Smooth muscle cell (in vitro differentiated cells): ENCODE data around the gene IPO4. TPM values are rescaled to one million over a fixed set of nuclear protein-coding genes. Genes with fewer than 3 reads are reported as not detected.

ENCODE experiments used
- DNase-seq: peaks from one replicate; lab custom pipeline; 2025; ENCODE audit not compliant: unreplicated experiment; lab: John Stamatoyannopoulos, UW
- H2AFZ ChIP-seq: fragments of 200-600 bp; sonication (generic); 2 replicates; pipeline ENCODE4 v1.6.0; 2016; ENCODE audit warnings: antibody characterized with exemption, low read depth, mild to moderate bottlenecking
- H3F3A ChIP-seq: fragments of 200-600 bp; sonication (generic); 2 replicates; pipeline ENCODE4 v1.6.0; 2017; ENCODE audit warnings: antibody characterized with exemption, low read depth
- H3K27ac ChIP-seq: fragments of 200-600 bp; sonication (generic); 2 replicates; pipeline ENCODE4 v1.5.1; 2016; ENCODE audit warnings: low read depth, mild to moderate bottlenecking
- H3K27me3 ChIP-seq: fragments of 200-600 bp; sonication (generic); 2 replicates; pipeline ENCODE4 v1.6.1; 2016; ENCODE audit warnings: low read depth, mild to moderate bottlenecking
- H3K36me3 ChIP-seq: fragments of 200-600 bp; sonication (generic); 2 replicates; pipeline ENCODE4 v1.5.1; 2016; ENCODE audit warnings: low read depth
- H3K4me1 ChIP-seq: fragments of 200-600 bp; sonication (generic); 2 replicates; pipeline ENCODE4 v1.5.1; 2016; ENCODE audit warnings: low read depth
- H3K4me2 ChIP-seq: fragments of 200-600 bp; sonication (generic); 2 replicates; pipeline ENCODE4 v1.6.0; 2016; ENCODE audit warnings: mild to moderate bottlenecking
- H3K4me3 ChIP-seq: fragments of 200-600 bp; sonication (generic); 2 replicates; pipeline ENCODE4 v1.5.1; 2016; ENCODE audit warnings: mild to moderate bottlenecking
- H3K79me2 ChIP-seq: fragments of 200-600 bp; sonication (generic); 2 replicates; pipeline ENCODE4 v1.6.0; 2016; ENCODE audit warnings: low read depth, mild to moderate bottlenecking
- H3K9ac ChIP-seq: fragments of 200-600 bp; sonication (generic); 2 replicates; pipeline ENCODE4 v1.6.0; 2016; ENCODE audit warnings: low read depth
- H3K9me3 ChIP-seq: fragments of 200-600 bp; sonication (generic); replicated peaks from 2 replicates; pipeline ENCODE4 v1.5.1; 2016; ENCODE audit warnings: low read depth
- H4K20me1 ChIP-seq: fragments of 200-600 bp; sonication (generic); 2 replicates; pipeline ENCODE4 v1.6.0; 2016; ENCODE audit warnings: low read depth
- CTCF ChIP-seq: fragments of 200-600 bp; sonication (generic); IDR thresholded peaks from 2 replicates; pipeline ENCODE4 v1.5.1; 2017; ENCODE audit warnings: borderline replicate concordance, mild to moderate bottlenecking, antibody characterized with exemption; ENCODE audit not compliant: insufficient read depth, poor library complexity, severe bottlenecking
- WGBS: methylation state at CpG from one replicate; pipeline ENCODE4 v1.1.7; 2016; ENCODE audit warnings: low lambda C conversion rate; 5-methylcytosine and 5-hydroxymethylcytosine counted together
- microRNA-seq: library from miRNA; unstranded; fragments of <30 nt; microRNA quantifications from one replicate; pipeline ENCODE4, GENCODE V29; 2016; ENCODE audit warnings: borderline number of aligned reads
- polyA plus RNA-seq: library from polyadenylated mRNA; unstranded; fragments of >200 nt; fragmentation: Nextera tagmentation; extraction: Ambion mirVana; gene quantifications from 2 replicates; pipeline ENCODE4 v1.2.1, GENCODE V29; 2016
- small RNA-seq: library from RNA; depleted of rRNA; stranded (forward); fragments of <200 nt; gene quantifications from one replicate; pipeline ENCODE3, GENCODE V24; 2014
- total RNA-seq: library from RNA; depleted of rRNA; stranded (reverse); fragments of >200 nt; gene quantifications from 2 replicates; pipeline ENCODE4 v1.2.3, GENCODE V29; 2014

Gene IPO4
- total and polyA plus RNA-seq, 2 experiments from 2014 or later: 14.7 to 20.5 TPM

- H3K27me3 ChIP-seq: no peaks in the 10 kb centered on the region
- no peak overlapping the region for H3K9ac ChIP-seq
- H3K27ac ChIP-seq: no peak overlapping the region
- no peak overlapping the region for H2AFZ ChIP-seq
- no peak overlapping the region for H3K4me3 ChIP-seq
- H3F3A ChIP-seq: no peaks in the 10 kb centered on the region
- peaks cover 5% of the 10 kb centered on the region for H3K4me1 ChIP-seq
- no peaks in the 10 kb centered on the region for H3K79me2 ChIP-seq
- DNase-seq: no peak
- no peaks in the 10 kb centered on the region for H3K36me3 ChIP-seq
- TF ChIP-seq CTCF: no peak
- no peaks in the 10 kb centered on the region for H4K20me1 ChIP-seq
- no peaks in the 10 kb centered on the region for H3K9me3 ChIP-seq
- no peak overlapping the region for H3K4me2 ChIP-seq
- WGBS: 84% methylated on average over 7 of the region's 15 CpGs
These were observed 57.1 kb downstream of the IPO4 start for GRCh38 chr14:24131549-24131966.

GRCh38 chr14:24130717-24131548, 57.7 kb downstream of the IPO4 start:
- H3K4me3 ChIP-seq: no peak overlapping the region
- no peak for DNase-seq
- WGBS: 77% methylated on average over 5 of the region's 7 CpGs
- H3K36me3 ChIP-seq: no peaks in the 10 kb centered on the region
- peaks cover 4% of the 10 kb centered on the region for H3K4me1 ChIP-seq
- no peaks in the 10 kb centered on the region for H3F3A ChIP-seq
- no peaks in the 10 kb centered on the region for H3K79me2 ChIP-seq
- H2AFZ ChIP-seq: no peak overlapping the region
- H3K9me3 ChIP-seq: no peaks in the 10 kb centered on the region
- no peak overlapping the region for H3K9ac ChIP-seq
- no peak for TF ChIP-seq CTCF
- no peak overlapping the region for H3K4me2 ChIP-seq
- no peaks in the 10 kb centered on the region for H4K20me1 ChIP-seq
- no peak overlapping the region for H3K27ac ChIP-seq
- H3K27me3 ChIP-seq: no peaks in the 10 kb centered on the region

GRCh38 chr14:24130380-24130716, 58.3 kb downstream of the IPO4 start, which contains the start of gene FITM1:
Gene FITM1 (plus strand): TSS chr14:24130659. CDS start chr14:24131564, 905 bp downstream.
- Histone ChIP-seq H3K27me3 (no peaks in the 10 kb centered on the region), H3K79me2 (no peaks in the 10 kb centered on the region), H4K20me1 (no peaks in the 10 kb centered on the region), H2AFZ (no peak within 1 kb of the TSS), H3K4me3 (no peak within 1 kb of the TSS), H3K4me1 (peaks cover 2% of the 10 kb centered on the region), H3K27ac (no peak within 1 kb of the TSS), H3K9me3 (no peaks in the 10 kb centered on the region), H3K4me2 (no peak within 1 kb of the TSS), H3K36me3 (no peaks in the 10 kb centered on the region), H3F3A (no peaks in the 10 kb centered on the region), H3K9ac (no peak within 1 kb of the TSS)
- DNase-seq: no peak
- no peak for TF ChIP-seq CTCF
- 84% methylated on average over 5 of the region's 5 CpGs for WGBS

Small RNAs within 50 kb of the gene (microRNA-seq; reads per million reads assigned to microRNA genes)
- gene MIR7703: not detected

Small RNAs within 50 kb of the gene (small RNA-seq; reads per million reads assigned to genes)
- gene AL136295.4 (0.11 reads per million), gene CHMP4A (0.87 reads per million, percentile 27 among the genes with 10 or more reads in this experiment), gene IPO4 (0.42 reads per million, percentile 13 among the genes with 10 or more reads in this experiment), gene IRF9 (0.82 reads per million, percentile 26 among the genes with 10 or more reads in this experiment), gene MDP1 (not detected), gene RNA5SP383 (0.21 reads per million)

Other genes starting within 250 kb of the IPO4 start
Only the 30 nearest of the 34 such genes appear.
- gene DHRS4L2, start 199.9 kb downstream of the IPO4 start, total RNA-seq: 8.2 and 10.6 TPM in 2 replicates
- gene DHRS4L2, start 199.9 kb downstream of the IPO4 start, polyA plus RNA-seq: 21.5 and 26.0 TPM in 2 replicates
- gene CARMIL3, start 136.8 kb downstream of the IPO4 start, total RNA-seq: 0.04 TPM in 1 of 2 replicates, not detected in the other
- 0.11 TPM in 1 of 2 replicates, not detected in the other for gene CARMIL3, start 136.8 kb downstream of the IPO4 start, polyA plus RNA-seq
- gene CPNE6, start 117.3 kb downstream of the IPO4 start, total RNA-seq: not detected in 2 replicates
- gene CPNE6, start 117.3 kb downstream of the IPO4 start, polyA plus RNA-seq: not detected in 2 replicates
- gene PCK2, start 94.5 kb downstream of the IPO4 start, total RNA-seq: 21.5 and 25.6 TPM in 2 replicates
- 40.4 and 46.1 TPM in 2 replicates for gene PCK2, start 94.5 kb downstream of the IPO4 start, polyA plus RNA-seq
- gene DCAF11, start 74.0 kb downstream of the IPO4 start, total RNA-seq: 43.6 and 46.1 TPM in 2 replicates
- 31.8 and 39.3 TPM in 2 replicates for gene DCAF11, start 74.0 kb downstream of the IPO4 start, polyA plus RNA-seq
- 0.18 and 1.9 TPM in 2 replicates for gene NRL, start 73.9 kb downstream of the IPO4 start, total RNA-seq
- 1.3 and 2.6 TPM in 2 replicates for gene NRL, start 73.9 kb downstream of the IPO4 start, polyA plus RNA-seq
- 2.7 TPM in 1 of 2 replicates, not detected in the other for gene FITM1, start 58.2 kb downstream of the IPO4 start, total RNA-seq
- gene FITM1, start 58.2 kb downstream of the IPO4 start, polyA plus RNA-seq: 0.31 and 1.1 TPM in 2 replicates
- gene PSME1, start 52.6 kb downstream of the IPO4 start, total RNA-seq: 41.4 and 49.4 TPM in 2 replicates
- gene PSME1, start 52.6 kb downstream of the IPO4 start, polyA plus RNA-seq: 94.1 and 114 TPM in 2 replicates
- gene EMC9, start 47.2 kb downstream of the IPO4 start, total RNA-seq: 6.3 and 13.0 TPM in 2 replicates
- 11.9 and 16.9 TPM in 2 replicates for gene EMC9, start 47.2 kb downstream of the IPO4 start, polyA plus RNA-seq
- gene PSME2, start 42.2 kb downstream of the IPO4 start, total RNA-seq: 40.7 and 53.2 TPM in 2 replicates
- gene PSME2, start 42.2 kb downstream of the IPO4 start, polyA plus RNA-seq: 164 and 166 TPM in 2 replicates
- 39.3 and 74.8 TPM in 2 replicates for gene RNF31, start 41.3 kb downstream of the IPO4 start, total RNA-seq
- gene RNF31, start 41.3 kb downstream of the IPO4 start, polyA plus RNA-seq: 23.3 and 25.4 TPM in 2 replicates
- gene IRF9, start 27.6 kb downstream of the IPO4 start, total RNA-seq: 38.2 and 42.7 TPM in 2 replicates
- gene IRF9, start 27.6 kb downstream of the IPO4 start, polyA plus RNA-seq: 42.0 and 58.3 TPM in 2 replicates
- gene REC8, start 16.7 kb downstream of the IPO4 start, total RNA-seq: 5.7 and 9.3 TPM in 2 replicates
- 16.8 and 26.7 TPM in 2 replicates for gene REC8, start 16.7 kb downstream of the IPO4 start, polyA plus RNA-seq
- gene TM9SF1, start 6.6 kb upstream of the IPO4 start, total RNA-seq: 66.6 and 72.1 TPM in 2 replicates
- 86.5 and 95.8 TPM in 2 replicates for gene TM9SF1, start 6.6 kb upstream of the IPO4 start, polyA plus RNA-seq
- gene TSSK4, start 16.9 kb upstream of the IPO4 start, total RNA-seq: 0.85 TPM in 1 of 2 replicates, not detected in the other
- gene TSSK4, start 16.9 kb upstream of the IPO4 start, polyA plus RNA-seq: 0.89 and 1.3 TPM in 2 replicates
- 29.7 and 32.5 TPM in 2 replicates for gene CHMP4A, start 24.7 kb upstream of the IPO4 start, total RNA-seq
- gene CHMP4A, start 24.7 kb upstream of the IPO4 start, polyA plus RNA-seq: 46.8 and 63.9 TPM in 2 replicates
- 31.0 and 33.0 TPM in 2 replicates for gene MDP1, start 27.2 kb upstream of the IPO4 start, total RNA-seq
- 36.8 and 42.3 TPM in 2 replicates for gene MDP1, start 27.2 kb upstream of the IPO4 start, polyA plus RNA-seq
- gene NEDD8, start 43.6 kb upstream of the IPO4 start, total RNA-seq: 209 and 211 TPM in 2 replicates
- gene NEDD8, start 43.6 kb upstream of the IPO4 start, polyA plus RNA-seq: 375 and 432 TPM in 2 replicates
- gene GMPR2, start 44.1 kb upstream of the IPO4 start, total RNA-seq: 38.8 and 65.0 TPM in 2 replicates
- gene GMPR2, start 44.1 kb upstream of the IPO4 start, polyA plus RNA-seq: 43.4 and 55.9 TPM in 2 replicates
- 27.9 and 38.8 TPM in 2 replicates for gene TINF2, start 53.8 kb upstream of the IPO4 start, total RNA-seq
- gene TINF2, start 53.8 kb upstream of the IPO4 start, polyA plus RNA-seq: 43.6 and 52.5 TPM in 2 replicates
- gene TGM1, start 74.4 kb upstream of the IPO4 start, total RNA-seq: 4.1 and 13.6 TPM in 2 replicates
- gene TGM1, start 74.4 kb upstream of the IPO4 start, polyA plus RNA-seq: 1.6 and 7.7 TPM in 2 replicates
- gene RABGGTA, start 82.8 kb upstream of the IPO4 start, total RNA-seq: 15.4 and 18.5 TPM in 2 replicates
- 33.4 and 38.2 TPM in 2 replicates for gene RABGGTA, start 82.8 kb upstream of the IPO4 start, polyA plus RNA-seq
- 22.5 and 23.3 TPM in 2 replicates for gene DHRS1, start 111.0 kb upstream of the IPO4 start, total RNA-seq
- 25.2 and 27.4 TPM in 2 replicates for gene DHRS1, start 111.0 kb upstream of the IPO4 start, polyA plus RNA-seq
- gene NOP9, start 111.0 kb upstream of the IPO4 start, total RNA-seq: 9.3 and 11.2 TPM in 2 replicates
- 2.7 and 3.3 TPM in 2 replicates for gene NOP9, start 111.0 kb upstream of the IPO4 start, polyA plus RNA-seq
- gene CIDEB, start 119.2 kb upstream of the IPO4 start, total RNA-seq: not detected in 2 replicates
- gene CIDEB, start 119.2 kb upstream of the IPO4 start, polyA plus RNA-seq: 0.58 TPM in 1 of 2 replicates, not detected in the other
- 2.8 and 6.9 TPM in 2 replicates for gene LTB4R2, start 121.3 kb upstream of the IPO4 start, total RNA-seq
- 0.70 and 2.4 TPM in 2 replicates for gene LTB4R2, start 121.3 kb upstream of the IPO4 start, polyA plus RNA-seq
- 2.7 and 2.8 TPM in 2 replicates for gene LTB4R, start 122.7 kb upstream of the IPO4 start, total RNA-seq
- 1.6 and 3.2 TPM in 2 replicates for gene LTB4R, start 122.7 kb upstream of the IPO4 start, polyA plus RNA-seq
- gene ADCY4, start 146.3 kb upstream of the IPO4 start, total RNA-seq: 0.13 and 0.45 TPM in 2 replicates
- gene ADCY4, start 146.3 kb upstream of the IPO4 start, polyA plus RNA-seq: 0.66 TPM in 1 of 2 replicates, not detected in the other
- gene RIPK3, start 151.2 kb upstream of the IPO4 start, total RNA-seq: 1.3 and 1.6 TPM in 2 replicates
- gene RIPK3, start 151.2 kb upstream of the IPO4 start, polyA plus RNA-seq: 1.2 TPM in 1 of 2 replicates, not detected in the other
- 40.1 and 44.6 TPM in 2 replicates for gene NFATC4, start 179.4 kb upstream of the IPO4 start, total RNA-seq
- 84.7 and 93.3 TPM in 2 replicates for gene NFATC4, start 179.4 kb upstream of the IPO4 start, polyA plus RNA-seq